Measurements from ENCODE around the gene PHLPP1. TPM values are rescaled to one million over a fixed set of nuclear protein-coding genes. Genes with fewer than 3 reads are reported as not detected.

PHLPP1 gene
- total RNA-seq, 5 donors from 2014 or later (not counting 1 experiment from before 2014, with no cell fraction given) = 6.9 to 11.5 (median 7.4) TPM

DNA sequence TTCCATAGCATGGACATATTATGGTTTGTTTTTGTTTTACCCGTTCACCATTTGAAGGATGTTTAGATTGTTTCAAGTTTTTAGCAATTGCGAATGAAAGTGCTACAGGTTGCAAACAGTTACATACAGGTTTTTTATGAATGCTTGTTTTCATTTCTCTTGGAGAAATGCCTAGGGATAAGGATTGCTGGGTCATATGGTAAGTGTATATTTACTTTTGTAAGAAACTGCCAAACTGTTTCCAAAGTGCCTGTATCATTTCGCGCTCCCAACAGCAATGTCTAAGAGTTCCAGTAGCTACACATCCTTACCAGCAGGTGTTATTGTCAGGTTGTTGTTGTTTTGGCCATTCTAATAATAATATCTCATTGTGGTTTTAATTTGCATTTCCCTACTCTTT, 251.7 kb downstream of the PHLPP1 start:
- Mint-ChIP-seq H3K4me1 (no peaks in the 10 kb centered on the region), H3K36me3 (peaks cover 14% of the 10 kb centered on the region), H3K9me3 (no peaks in the 10 kb centered on the region), H3K27me3 (no peaks in the 10 kb centered on the region), H3K27ac (no peak overlapping the region), H3K4me3 (no peak overlapping the region)
- DNase-seq (no peak), ATAC-seq (replicated peaks in 1 of 4) (no peak)
- Histone ChIP-seq H3K27ac (ENCODE audit: low read length) (no peak overlapping the region), H3K36me3 (ENCODE audit: control insufficient read depth in 2 of 2, extremely low read depth in 1 of 2, insufficient read depth in 1 of 2, low read length in 1 of 2) (no peaks in the 10 kb centered on the region), H3K4me3 (ENCODE audit: control insufficient read depth in 1 of 2, extremely low read depth in 1 of 2, low read length in 1 of 2) (no peak overlapping the region), H3K4me1 (ENCODE audit: control insufficient read depth in 1 of 2, extremely low read depth in 1 of 2, insufficient read depth in 2 of 2, low read length in 2 of 2) (no peaks in the 10 kb centered on the region), H3K27me3 (replicated peaks in 1 of 2; ENCODE audit: control insufficient read depth in 2 of 2, extremely low read depth in 1 of 2, insufficient read depth in 2 of 2, low read length in 1 of 2) (no peaks in the 10 kb centered on the region), H3K9me3 (no peaks in the 10 kb centered on the region)
- POLR2A ChIA-PET = no interaction called here
- WGBS (ENCODE audit: insufficient coverage) = no CpG with 5 or more reads among the region's 4 CpGs
- CTCF ChIA-PET = no interaction called here

DNA sequence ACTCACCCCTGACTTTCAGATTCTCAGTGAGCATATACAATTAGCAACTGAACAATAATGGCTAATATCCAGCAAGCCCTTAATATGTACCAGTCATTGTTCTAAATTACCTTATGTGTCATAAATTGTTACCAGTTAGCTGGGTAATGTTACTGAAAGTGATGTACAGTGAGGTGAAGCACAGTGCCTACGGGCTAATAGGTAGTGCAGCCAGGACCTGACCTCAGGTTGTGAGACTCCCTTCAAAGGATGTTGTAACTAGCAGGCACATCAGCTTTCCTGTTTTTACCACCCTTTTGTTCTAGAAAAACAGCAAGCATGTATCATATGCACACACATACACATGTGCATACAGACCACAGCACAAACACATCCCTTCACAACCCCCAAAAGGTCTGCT, 258.3 kb downstream of the PHLPP1 start:
- Histone ChIP-seq H3K4me1 (ENCODE audit: control insufficient read depth in 1 of 2, extremely low read depth in 1 of 2, insufficient read depth in 2 of 2, low read length in 2 of 2) (no peaks in the 10 kb centered on the region), H3K27ac (ENCODE audit: low read length) (no peak overlapping the region), H3K36me3 (ENCODE audit: control insufficient read depth in 2 of 2, extremely low read depth in 1 of 2, insufficient read depth in 1 of 2, low read length in 1 of 2) (peaks cover 0 to 10% of the 10 kb centered on the region in 2 donors), H3K4me3 (ENCODE audit: control insufficient read depth in 1 of 2, extremely low read depth in 1 of 2, low read length in 1 of 2) (no peak overlapping the region), H3K27me3 (replicated peaks in 1 of 2; ENCODE audit: control insufficient read depth in 2 of 2, extremely low read depth in 1 of 2, insufficient read depth in 2 of 2, low read length in 1 of 2) (no peaks in the 10 kb centered on the region), H3K9me3 (no peaks in the 10 kb centered on the region)
- no peak for ATAC-seq (replicated peaks in 1 of 4)
- CTCF ChIA-PET = interaction anchor here in 1 of 2 donors (0.5 kb wide), 1 partner anchor 16 kb away, joined by 3 read pairs; no protein-coding TSS in a partner anchor
- 80% methylated on average over 1 of the region's 1 CpG for WGBS (ENCODE audit: insufficient coverage)
- H3K4me3 Mint-ChIP-seq = no peak overlapping the region
- no peaks in the 10 kb centered on the region for H3K27me3 Mint-ChIP-seq
- POLR2A ChIA-PET = no interaction called here
- peaks cover 27% of the 10 kb centered on the region for H3K36me3 Mint-ChIP-seq
- no peaks in the 10 kb centered on the region for H3K9me3 Mint-ChIP-seq
- no peak for DNase-seq
- no peaks in the 10 kb centered on the region for H3K4me1 Mint-ChIP-seq
- H3K27ac Mint-ChIP-seq = no peak overlapping the region

DNA sequence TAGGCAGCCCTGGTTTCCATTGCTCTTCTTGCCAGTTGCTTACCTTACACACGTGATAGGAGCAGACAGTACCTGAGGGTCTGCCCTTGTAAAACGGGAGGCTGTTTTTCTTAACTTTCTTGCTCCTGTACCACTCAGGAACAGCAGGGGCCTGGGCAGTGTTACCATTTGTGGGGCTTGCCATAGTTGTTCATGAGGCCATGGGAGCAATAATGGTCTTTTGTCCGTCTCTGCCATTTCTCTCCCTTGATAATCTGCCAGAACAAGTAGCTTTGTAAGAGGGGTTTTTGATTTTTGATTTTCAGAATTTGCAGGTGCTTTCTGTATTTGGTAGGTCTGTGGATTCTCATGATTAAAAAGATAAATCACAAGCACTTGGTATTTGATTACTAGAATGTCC, 259.0 kb downstream of the PHLPP1 start:
- Mint-ChIP-seq H3K4me3 (no peak overlapping the region), H3K27ac (no peak overlapping the region), H3K4me1 (no peaks in the 10 kb centered on the region), H3K9me3 (no peaks in the 10 kb centered on the region), H3K36me3 (peaks cover 27% of the 10 kb centered on the region), H3K27me3 (no peaks in the 10 kb centered on the region)
- ChIA-PET CTCF (no interaction called here), POLR2A (no interaction called here)
- H3K27me3 ChIP-seq (replicated peaks in 1 of 2; ENCODE audit: control insufficient read depth in 2 of 2, extremely low read depth in 1 of 2, insufficient read depth in 2 of 2, low read length in 1 of 2) = no peaks in the 10 kb centered on the region
- ATAC-seq (replicated peaks in 1 of 4) = no peak
- H3K27ac ChIP-seq (ENCODE audit: low read length) = no peak overlapping the region
- no peak for DNase-seq
- H3K9me3 ChIP-seq = no peaks in the 10 kb centered on the region
- H3K4me1 ChIP-seq (ENCODE audit: control insufficient read depth in 1 of 2, extremely low read depth in 1 of 2, insufficient read depth in 2 of 2, low read length in 2 of 2) = no peaks in the 10 kb centered on the region
- 86% methylated on average over 1 of the region's 3 CpGs for WGBS (ENCODE audit: insufficient coverage)
- H3K4me3 ChIP-seq (ENCODE audit: control insufficient read depth in 1 of 2, extremely low read depth in 1 of 2, low read length in 1 of 2) = no peak overlapping the region
- peaks cover 0 to 10% of the 10 kb centered on the region in 2 donors for H3K36me3 ChIP-seq (ENCODE audit: control insufficient read depth in 2 of 2, extremely low read depth in 1 of 2, insufficient read depth in 1 of 2, low read length in 1 of 2)

DNA sequence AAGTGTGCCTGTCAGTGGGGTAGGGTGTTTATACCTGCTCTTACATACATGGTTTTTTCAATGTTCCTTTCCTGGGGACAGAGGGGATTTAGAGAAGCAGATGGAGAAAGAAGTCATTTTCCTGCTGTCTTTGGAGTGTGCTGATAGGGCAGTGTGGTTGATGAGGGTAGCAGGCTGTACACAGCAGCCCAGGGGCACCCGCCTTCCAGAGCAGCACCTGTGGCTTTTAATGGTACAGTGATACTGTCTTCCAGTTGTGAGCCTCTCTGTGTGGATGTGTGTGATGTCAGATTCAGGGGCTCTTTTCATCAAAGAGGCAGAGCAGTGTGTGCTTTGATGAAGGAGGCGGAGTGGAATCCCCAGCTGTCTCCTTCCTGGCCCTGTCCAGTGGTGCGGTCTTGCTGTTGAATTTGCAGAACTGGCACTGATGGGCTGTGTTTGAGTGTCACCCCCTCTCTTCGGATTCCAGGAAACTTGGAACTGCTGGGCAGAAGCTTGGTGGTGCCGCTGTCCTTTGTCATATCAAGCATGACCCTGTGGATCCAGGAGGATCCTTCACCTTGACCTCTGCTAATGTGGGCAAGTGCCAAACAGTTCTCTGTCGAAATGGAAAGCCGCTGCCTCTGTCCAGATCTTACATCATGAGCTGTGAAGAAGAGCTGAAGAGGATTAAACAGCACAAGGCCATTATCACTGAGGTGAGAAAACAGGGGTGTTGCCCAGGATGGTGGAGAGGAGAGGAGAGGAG, 259.8 kb downstream of the PHLPP1 start:
- ChIA-PET POLR2A (no interaction called here), CTCF (no interaction called here)
- H3K36me3 ChIP-seq (ENCODE audit: control insufficient read depth in 2 of 2, extremely low read depth in 1 of 2, insufficient read depth in 1 of 2, low read length in 1 of 2) = peaks cover 0 to 10% of the 10 kb centered on the region in 2 donors
- no peaks in the 10 kb centered on the region for H3K9me3 Mint-ChIP-seq
- WGBS (ENCODE audit: insufficient coverage) = 97% methylated on average over 5 of the region's 7 CpGs
- H3K27me3 ChIP-seq (replicated peaks in 1 of 2; ENCODE audit: control insufficient read depth in 2 of 2, extremely low read depth in 1 of 2, insufficient read depth in 2 of 2, low read length in 1 of 2) = no peaks in the 10 kb centered on the region
- H3K4me3 Mint-ChIP-seq = no peak overlapping the region
- H3K27me3 Mint-ChIP-seq = no peaks in the 10 kb centered on the region
- H3K36me3 Mint-ChIP-seq = peaks cover 26% of the 10 kb centered on the region
- no peak for ATAC-seq (replicated peaks in 1 of 4)
- no peaks in the 10 kb centered on the region for H3K4me1 ChIP-seq (ENCODE audit: control insufficient read depth in 1 of 2, extremely low read depth in 1 of 2, insufficient read depth in 2 of 2, low read length in 2 of 2)
- no peak for DNase-seq
- H3K27ac Mint-ChIP-seq = no peak overlapping the region
- no peaks in the 10 kb centered on the region for H3K4me1 Mint-ChIP-seq
- no peaks in the 10 kb centered on the region for H3K9me3 ChIP-seq
- H3K27ac ChIP-seq (ENCODE audit: low read length) = no peak overlapping the region
- H3K4me3 ChIP-seq (ENCODE audit: control insufficient read depth in 1 of 2, extremely low read depth in 1 of 2, low read length in 1 of 2) = no peak overlapping the region

DNA sequence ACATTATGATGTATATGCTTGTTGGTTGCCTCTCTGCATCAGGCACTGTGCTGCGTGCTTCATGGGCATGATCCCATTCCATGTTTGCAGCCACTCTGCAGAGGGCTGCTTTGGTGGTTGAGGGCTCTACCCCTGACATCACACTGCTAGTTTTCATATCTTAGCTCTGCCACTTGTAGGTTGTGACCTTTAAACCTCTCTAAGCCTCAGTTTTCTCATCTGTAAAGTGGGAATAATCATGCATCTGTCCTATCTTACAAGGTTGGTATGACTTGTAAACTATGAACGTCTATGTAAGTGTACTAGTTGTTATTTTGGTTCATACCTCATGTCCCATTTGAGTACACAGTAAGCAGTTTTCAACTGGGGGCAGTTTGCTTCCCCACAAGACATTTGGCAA, 260.4 kb downstream of the PHLPP1 start:
- no peak for ATAC-seq (replicated peaks in 1 of 4)
- no peaks in the 10 kb centered on the region for H3K9me3 ChIP-seq
- no peak overlapping the region for H3K4me3 ChIP-seq (ENCODE audit: control insufficient read depth in 1 of 2, extremely low read depth in 1 of 2, low read length in 1 of 2)
- no peak overlapping the region for H3K27ac ChIP-seq (ENCODE audit: low read length)
- Mint-ChIP-seq H3K4me1 (no peaks in the 10 kb centered on the region), H3K4me3 (no peak overlapping the region), H3K27me3 (no peaks in the 10 kb centered on the region), H3K9me3 (no peaks in the 10 kb centered on the region), H3K27ac (no peak overlapping the region), H3K36me3 (peaks cover 24% of the 10 kb centered on the region)
- no peaks in the 10 kb centered on the region for H3K27me3 ChIP-seq (replicated peaks in 1 of 2; ENCODE audit: control insufficient read depth in 2 of 2, extremely low read depth in 1 of 2, insufficient read depth in 2 of 2, low read length in 1 of 2)
- POLR2A ChIA-PET = no interaction called here
- no peaks in the 10 kb centered on the region for H3K4me1 ChIP-seq (ENCODE audit: control insufficient read depth in 1 of 2, extremely low read depth in 1 of 2, insufficient read depth in 2 of 2, low read length in 2 of 2)
- DNase-seq = no peak
- CTCF ChIA-PET = no interaction called here
- WGBS (ENCODE audit: insufficient coverage) = no CpG with 5 or more reads among the region's 2 CpGs
- H3K36me3 ChIP-seq (ENCODE audit: control insufficient read depth in 2 of 2, extremely low read depth in 1 of 2, insufficient read depth in 1 of 2, low read length in 1 of 2) = peaks cover 0 to 10% of the 10 kb centered on the region in 2 donors

DNA sequence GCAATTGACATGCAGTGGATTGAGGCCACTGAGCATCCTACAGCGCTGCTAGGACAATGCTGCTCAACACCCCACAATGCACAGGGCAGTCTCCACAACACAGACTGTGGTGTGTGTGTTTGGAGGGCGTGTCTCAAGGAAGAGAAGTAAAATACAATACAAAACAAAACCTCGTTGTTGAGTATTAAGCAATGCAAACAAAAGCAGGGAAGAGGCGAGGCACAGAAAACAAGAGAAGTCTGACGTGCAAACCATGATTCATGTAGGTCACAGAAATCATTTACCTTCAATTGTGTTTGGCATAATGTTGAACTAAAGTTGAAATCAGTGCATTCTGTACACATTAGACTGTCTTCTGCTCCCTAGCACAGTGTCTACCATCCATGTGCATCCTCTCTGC, 260.9 kb downstream of the PHLPP1 start:
- Histone ChIP-seq H3K27ac (ENCODE audit: low read length) (no peak overlapping the region), H3K36me3 (ENCODE audit: control insufficient read depth in 2 of 2, extremely low read depth in 1 of 2, insufficient read depth in 1 of 2, low read length in 1 of 2) (peaks cover 0 to 10% of the 10 kb centered on the region in 2 donors), H3K9me3 (no peaks in the 10 kb centered on the region), H3K27me3 (replicated peaks in 1 of 2; ENCODE audit: control insufficient read depth in 2 of 2, extremely low read depth in 1 of 2, insufficient read depth in 2 of 2, low read length in 1 of 2) (no peaks in the 10 kb centered on the region), H3K4me3 (ENCODE audit: control insufficient read depth in 1 of 2, extremely low read depth in 1 of 2, low read length in 1 of 2) (no peak overlapping the region), H3K4me1 (ENCODE audit: control insufficient read depth in 1 of 2, extremely low read depth in 1 of 2, insufficient read depth in 2 of 2, low read length in 2 of 2) (no peaks in the 10 kb centered on the region)
- DNase-seq = no peak
- Mint-ChIP-seq H3K4me3 (no peak overlapping the region), H3K4me1 (no peaks in the 10 kb centered on the region), H3K36me3 (peaks cover 20% of the 10 kb centered on the region), H3K27ac (no peak overlapping the region), H3K27me3 (no peaks in the 10 kb centered on the region), H3K9me3 (no peaks in the 10 kb centered on the region)
- ChIA-PET CTCF (no interaction called here), POLR2A (no interaction called here)
- WGBS (ENCODE audit: insufficient coverage) = 92% methylated on average over 3 of the region's 5 CpGs
- no peak for ATAC-seq (replicated peaks in 1 of 4)
